ENCODE results near the gene PAN3. TPM values are rescaled to one million over a fixed set of nuclear protein-coding genes. Genes with fewer than 3 reads are reported as not detected.

The PAN3 gene
- total and polyA plus RNA-seq, 2 experiments from 2014 or later, result 27.4 to 58.2 TPM

DNA sequence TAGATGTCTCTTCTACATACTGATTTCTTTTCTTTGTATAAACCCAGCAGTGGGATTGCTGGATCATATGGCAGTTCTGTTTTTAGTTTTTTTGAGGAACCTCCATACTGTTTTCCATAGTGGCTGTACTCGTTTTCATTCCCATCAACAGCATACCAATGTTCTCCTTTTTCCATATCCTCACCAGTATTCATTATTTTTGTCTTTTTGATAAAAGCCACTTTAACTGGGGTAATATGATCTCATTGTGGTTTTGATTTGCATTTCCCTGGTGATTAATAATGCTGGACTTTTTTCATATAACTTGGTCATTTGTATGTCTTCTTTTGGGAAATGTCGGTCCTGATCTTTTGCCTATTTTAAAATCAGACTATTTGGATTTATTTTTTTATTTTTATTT lies 108.5 kb downstream of the PAN3 start:
- no peak for ATAC-seq

DNA sequence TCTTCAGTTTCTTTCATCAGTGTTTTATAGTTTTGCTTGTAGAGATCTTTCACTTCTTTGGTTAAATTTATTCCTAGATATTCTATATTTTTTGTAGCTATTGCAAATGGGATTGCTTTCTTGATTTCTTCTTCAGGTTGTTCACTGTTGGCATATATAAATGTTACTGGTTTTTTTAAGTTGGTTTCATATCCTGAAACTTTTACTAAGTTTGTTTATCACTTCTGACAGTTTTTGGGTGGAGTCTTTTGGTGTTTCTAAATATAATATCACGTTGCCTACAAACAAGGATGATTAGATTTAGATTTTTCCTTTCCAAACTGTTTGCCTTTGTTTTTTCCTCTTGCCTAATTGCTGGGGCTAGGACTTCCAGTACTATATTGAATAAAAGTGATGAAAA lies 109.7 kb downstream of the PAN3 start:
- H3K9me2 ChIP-seq (ENCODE audit: insufficient read depth), result no peaks in the 10 kb centered on the region
- no peaks in the 10 kb centered on the region for H3F3A ChIP-seq (replicated peaks; ENCODE audit: low read depth)
- Mint-ChIP-seq H3K4me1 (peaks cover 10% of the 10 kb centered on the region), H3K36me3 (ENCODE audit: low read depth) (peaks cover 35% of the 10 kb centered on the region; the same call in 2 of the 3 replicates), H3K4me3 (no peak overlapping the region), H3K27ac (no peak overlapping the region), H3K27me3 (ENCODE audit: insufficient read depth, low read depth, poor library complexity) (peaks cover 3% of the 10 kb centered on the region), H3K9me3 (no peaks in the 10 kb centered on the region; the same call in 2 of the 3 replicates)
- H2AFZ ChIP-seq, result no peak overlapping the region
- ATAC-seq (no peak), DNase-seq (ENCODE audit: low spot score) (no peak)
- peaks cover 5% of the 10 kb centered on the region; the same call in 1 of the 2 replicates for H3K4me1 ChIP-seq (ENCODE audit: insufficient read depth)
- no peaks in the 10 kb centered on the region for H3K27me3 ChIP-seq (ENCODE audit: insufficient read depth)
- H3K36me3 ChIP-seq (ENCODE audit: insufficient read depth), result no peaks in the 10 kb centered on the region
- peaks cover 73% of the 10 kb centered on the region for H3K79me2 ChIP-seq (replicated peaks; ENCODE audit: insufficient read depth)
- no peak overlapping the region for H3K4me2 ChIP-seq
- H3K4me3 ChIP-seq, result no peak overlapping the region
- H4K20me1 ChIP-seq (replicated peaks; ENCODE audit: insufficient read depth), result no peaks in the 10 kb centered on the region
- no peak overlapping the region for H3K27ac ChIP-seq (ENCODE audit: low read depth)
- no peak for TF ChIP-seq JUNB (IDR thresholded peaks at IDR 0.05; ENCODE audit: unreplicated experiment)
- TF ChIP-seq ZNF114 (CRISPR knock-in tag; IDR thresholded peaks at IDR 0.05), result no peak
- TF ChIP-seq CTCF (conservative IDR thresholded peaks at IDR 0.05; ENCODE audit: low read depth in 2 of 2), result no peak
- no peak for TF ChIP-seq ETS1 (IDR thresholded peaks at IDR 0.05)
- TF ChIP-seq ZNF331 (CRISPR knock-in tag; IDR thresholded peaks at IDR 0.05; ENCODE audit: low read depth), result no peak
- no peak for TF ChIP-seq EZH2phosphoT487 (IDR thresholded peaks at IDR 0.05; ENCODE audit: unreplicated experiment)
- TF ChIP-seq STAT1 (IDR thresholded peaks at IDR 0.05; ENCODE audit: unreplicated experiment), result no peak
- no peak for TF ChIP-seq EZH2 (IDR thresholded peaks at IDR 0.05; ENCODE audit: low read depth, unreplicated experiment)
- no peak for TF ChIP-seq REST (IDR thresholded peaks at IDR 0.05; ENCODE audit: unreplicated experiment)
- TF ChIP-seq NANOG (IDR thresholded peaks at IDR 0.05; ENCODE audit: borderline replicate concordance), result no peak
- TF ChIP-seq POLR2AphosphoS5 (IDR thresholded peaks at IDR 0.05; ENCODE audit: low read depth), result no peak
- no peak for TF ChIP-seq CREB1 (CRISPR knock-in tag; IDR thresholded peaks at IDR 0.05; ENCODE audit: low read depth)

More for the DNA sequence above, 108.5 kb downstream of the PAN3 start:
- Mint-ChIP-seq H3K4me3 (no peak overlapping the region), H3K36me3 (ENCODE audit: low read depth) (peaks cover 41% of the 10 kb centered on the region; the same call in 2 of the 3 replicates), H3K27ac (no peak overlapping the region), H3K9me3 (no peaks in the 10 kb centered on the region; the same call in 2 of the 3 replicates), H3K27me3 (ENCODE audit: insufficient read depth, low read depth, poor library complexity) (peaks cover 3% of the 10 kb centered on the region), H3K4me1 (peaks cover 8% of the 10 kb centered on the region)
- no peaks in the 10 kb centered on the region for H3K9me2 ChIP-seq (ENCODE audit: insufficient read depth)
- H3K27me3 ChIP-seq (ENCODE audit: insufficient read depth), result no peaks in the 10 kb centered on the region
- H3K79me2 ChIP-seq (replicated peaks; ENCODE audit: insufficient read depth), result peaks cover 63% of the 10 kb centered on the region
- H4K20me1 ChIP-seq (replicated peaks; ENCODE audit: insufficient read depth), result no peaks in the 10 kb centered on the region
- DNase-seq (ENCODE audit: low spot score), result no peak
- TF ChIP-seq EZH2 (IDR thresholded peaks at IDR 0.05; ENCODE audit: low read depth, unreplicated experiment), result no peak
- H3K4me1 ChIP-seq (ENCODE audit: insufficient read depth), result peaks cover 5% of the 10 kb centered on the region; the same call in 1 of the 2 replicates
- H3K4me3 ChIP-seq, result no peak overlapping the region
- no peak overlapping the region for H3K27ac ChIP-seq (ENCODE audit: low read depth)
- no peaks in the 10 kb centered on the region for H3K36me3 ChIP-seq (ENCODE audit: insufficient read depth)
- no peak overlapping the region for H2AFZ ChIP-seq
- H3K4me2 ChIP-seq, result no peak overlapping the region
- H3F3A ChIP-seq (replicated peaks; ENCODE audit: low read depth), result no peaks in the 10 kb centered on the region

All from GM23338 (cell line).